Gastrocnemius medialis (tissue), 4 donors: ENCODE results near the gene MYH16. TPM values are rescaled to one million over a fixed set of nuclear protein-coding genes. Genes with fewer than 3 reads are reported as not detected.
"Not testable (repeated sequence)": the region's sequence is repeated elsewhere in the genome, so short reads cannot be mapped to it uniquely, and the experiment has no call there.

ENCODE experiments used
- ATAC-seq, 2 donors: fragments of 150-250 bp; one replicate each; pipeline ENCODE4 v1.9.1; 2016
- DNase-seq, 2 donors: peaks; one replicate each; pipeline ENCODE4 v3.0.0-alpha.2; 2019
- H3K27ac ChIP-seq, 4 donors: fragments of 200-600 bp; sonication (generic); 1 replicate in 1 of 4; 2 replicates in 3 of 4; pipeline ENCODE4 v1.5.1; 2016 to 2018; ENCODE audit warnings: mild to moderate bottlenecking in 2 of 4, moderate library complexity in 1 of 4
- H3K27me3 ChIP-seq, 3 donors: fragments of 200-600 bp; sonication (generic) in 2 of 3; 1 replicate in 1 of 3; 2 replicates in 2 of 3; pipeline versions ENCODE4 v1.5.1 to v1.6.0; 2016 to 2019; ENCODE audit warnings: mild to moderate bottlenecking in 1 of 3, moderate library complexity in 1 of 3
- H3K36me3 ChIP-seq, 2 donors: fragments of 200-600 bp; sonication (generic) in 1 of 2; one replicate each; pipeline ENCODE4 v1.5.1; 2017 to 2018
- H3K4me1 ChIP-seq, 2 donors: fragments of 200-600 bp; sonication (generic) in 1 of 2; one replicate each; pipeline ENCODE4 v1.5.1; 2016 to 2017; ENCODE audit warnings: mild to moderate bottlenecking in 2 of 2
- H3K4me3 ChIP-seq, 4 donors: fragments of 200-600 bp; sonication (generic) in 3 of 4; 1 replicate in 1 of 4; 2 replicates in 3 of 4; pipeline ENCODE4 v1.5.1; 2016 to 2019; ENCODE audit warnings: mild to moderate bottlenecking in 2 of 4
- H3K9me3 ChIP-seq, 3 donors: fragments of 200-600 bp; sonication (generic) in 2 of 3; 1 replicate in 1 of 3; 2 replicates in 2 of 3; pipeline ENCODE4 v1.5.1; 2016 to 2019
- POLR2A ChIP-seq, 2 donors: fragments of 450-650 bp; IDR thresholded peaks; one replicate each; pipeline ENCODE4 v1.6.1; 2017; ENCODE audit warnings: antibody characterized with exemption in 2 of 2, mild to moderate bottlenecking in 2 of 2, moderate library complexity in 2 of 2
- in situ Hi-C, 4 donors: fragments of 200-750 bp; cut with MboI; loops; one replicate each; pipeline versions ENCODE4 v1.15.0 to v1.8.0; 2017; ENCODE audit warnings: low sequenced_read_pairs in 4 of 4
- intact Hi-C: fragments of 100-400 bp; cut with DNase I; formaldehyde crosslinking; loops from one replicate; pipeline ENCODE4 v1.15.1; 2023; ENCODE audit warnings: low total_unique reads
- total RNA-seq, 4 donors: library from RNA; depleted of rRNA; stranded (reverse); fragments of >200 nt; gene quantifications; one replicate each; pipeline versions ENCODE4 v1.1.0 to v1.2.3, GENCODE V29; 2016
- TF ChIP-seq, protein P1 (sequence below), 5 experiments: fragments of 450-650 bp in 3 of 5; fragments of 200-600 bp in 2 of 5; sonication (generic) in 2 of 5; IDR thresholded peaks in 4 of 5; conservative IDR thresholded peaks in 1 of 5; 1 replicate in 4 of 5; 2 replicates in 1 of 5; pipeline ENCODE4 v1.5.1; 2016 to 2019; ENCODE audit warnings: antibody characterized with exemption in 5 of 5, mild to moderate bottlenecking in 3 of 5, moderate library complexity in 3 of 5

Gene MYH16
- total RNA-seq, 4 donors from 2014 or later: not detected

DNA sequence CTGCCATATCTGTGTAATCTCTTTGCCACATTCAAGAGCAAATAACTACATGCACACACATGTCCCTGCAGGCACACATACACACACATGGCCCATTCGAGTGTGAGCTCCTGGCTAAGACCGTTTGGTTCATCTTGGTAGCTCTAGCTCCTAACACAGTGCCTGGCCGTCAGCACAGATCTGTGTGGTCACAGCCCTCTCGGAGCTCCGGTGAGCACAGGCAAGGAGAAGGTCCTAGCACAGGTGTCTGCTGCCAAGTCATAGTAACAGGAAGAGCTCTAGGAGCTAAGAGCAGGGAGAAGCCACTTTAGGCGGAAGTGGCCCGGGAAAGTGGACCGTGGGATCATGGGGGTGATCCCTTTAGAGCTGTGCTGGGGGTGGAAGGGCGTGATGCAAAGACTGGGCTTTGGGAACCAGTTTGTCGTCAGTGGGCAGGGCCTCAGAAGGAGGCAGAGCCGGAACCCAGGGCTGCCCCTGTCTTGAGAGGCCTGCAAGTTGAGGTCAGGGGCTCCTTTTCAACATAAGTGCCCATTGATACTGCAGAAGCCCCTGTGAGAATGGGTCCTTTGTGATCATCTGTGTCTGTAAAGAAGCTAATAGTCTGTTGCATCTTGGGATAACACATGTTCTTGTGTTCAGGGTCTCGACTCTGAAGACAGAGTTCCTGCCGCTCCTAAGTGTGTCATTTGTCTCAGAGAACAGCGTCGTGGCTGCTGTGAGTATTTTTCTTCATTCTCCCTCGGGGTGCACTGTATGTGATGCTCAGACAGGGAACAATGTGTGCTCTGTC, 85.3 kb downstream of the MYH16 start:
- Histone ChIP-seq H3K4me1 (no peaks in the 10 kb centered on the region), H3K36me3 (peaks cover 0 to 93% of the 10 kb centered on the region in 2 donors), H3K4me3 (no peak overlapping the region), H3K9me3 (no peaks in the 10 kb centered on the region), H3K27me3 (no peaks in the 10 kb centered on the region), H3K27ac (no peak overlapping the region)
- intact Hi-C loops (no loop called here), in situ Hi-C loops (no loop called here)
- DNase-seq (no peak), ATAC-seq (no peak)
- TF ChIP-seq, protein P1, sequence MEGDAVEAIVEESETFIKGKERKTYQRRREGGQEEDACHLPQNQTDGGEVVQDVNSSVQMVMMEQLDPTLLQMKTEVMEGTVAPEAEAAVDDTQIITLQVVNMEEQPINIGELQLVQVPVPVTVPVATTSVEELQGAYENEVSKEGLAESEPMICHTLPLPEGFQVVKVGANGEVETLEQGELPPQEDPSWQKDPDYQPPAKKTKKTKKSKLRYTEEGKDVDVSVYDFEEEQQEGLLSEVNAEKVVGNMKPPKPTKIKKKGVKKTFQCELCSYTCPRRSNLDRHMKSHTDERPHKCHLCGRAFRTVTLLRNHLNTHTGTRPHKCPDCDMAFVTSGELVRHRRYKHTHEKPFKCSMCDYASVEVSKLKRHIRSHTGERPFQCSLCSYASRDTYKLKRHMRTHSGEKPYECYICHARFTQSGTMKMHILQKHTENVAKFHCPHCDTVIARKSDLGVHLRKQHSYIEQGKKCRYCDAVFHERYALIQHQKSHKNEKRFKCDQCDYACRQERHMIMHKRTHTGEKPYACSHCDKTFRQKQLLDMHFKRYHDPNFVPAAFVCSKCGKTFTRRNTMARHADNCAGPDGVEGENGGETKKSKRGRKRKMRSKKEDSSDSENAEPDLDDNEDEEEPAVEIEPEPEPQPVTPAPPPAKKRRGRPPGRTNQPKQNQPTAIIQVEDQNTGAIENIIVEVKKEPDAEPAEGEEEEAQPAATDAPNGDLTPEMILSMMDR (IDR thresholded peaks at IDR 0.05 in 4 of 5, conservative IDR thresholded peaks at IDR 0.05 in 1 of 5): no peak
- no peak for TF ChIP-seq POLR2A (IDR thresholded peaks at IDR 0.05)

DNA sequence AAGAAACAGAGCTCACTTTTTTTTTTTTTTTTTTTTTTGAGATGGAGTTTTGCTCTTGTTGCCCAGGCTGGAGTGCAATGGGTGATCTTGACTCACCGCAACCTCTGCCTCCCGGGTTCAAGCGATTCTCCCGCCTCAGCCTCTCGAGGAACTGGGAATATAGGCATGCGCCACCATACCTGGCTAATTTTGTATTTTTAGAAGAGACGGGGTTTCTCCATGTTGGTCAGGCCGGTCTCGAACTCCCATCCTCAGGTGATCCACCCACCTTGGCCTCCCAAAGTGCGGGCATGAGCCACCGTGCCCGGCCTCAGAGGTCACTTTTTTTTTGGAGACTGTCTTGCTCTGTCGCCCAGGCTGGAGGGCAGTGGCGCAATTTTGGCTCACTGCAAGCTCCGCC, 85.9 kb downstream of the MYH16 start:
- H3K36me3 ChIP-seq: peaks cover 0 to 93% of the 10 kb centered on the region in 2 donors
- in situ Hi-C loops, DNase-seq, H3K4me3 ChIP-seq, H3K9me3 ChIP-seq, H3K27ac ChIP-seq, intact Hi-C loops, ATAC-seq, H3K4me1 ChIP-seq, H3K27me3 ChIP-seq: not testable (repeated sequence)

DNA sequence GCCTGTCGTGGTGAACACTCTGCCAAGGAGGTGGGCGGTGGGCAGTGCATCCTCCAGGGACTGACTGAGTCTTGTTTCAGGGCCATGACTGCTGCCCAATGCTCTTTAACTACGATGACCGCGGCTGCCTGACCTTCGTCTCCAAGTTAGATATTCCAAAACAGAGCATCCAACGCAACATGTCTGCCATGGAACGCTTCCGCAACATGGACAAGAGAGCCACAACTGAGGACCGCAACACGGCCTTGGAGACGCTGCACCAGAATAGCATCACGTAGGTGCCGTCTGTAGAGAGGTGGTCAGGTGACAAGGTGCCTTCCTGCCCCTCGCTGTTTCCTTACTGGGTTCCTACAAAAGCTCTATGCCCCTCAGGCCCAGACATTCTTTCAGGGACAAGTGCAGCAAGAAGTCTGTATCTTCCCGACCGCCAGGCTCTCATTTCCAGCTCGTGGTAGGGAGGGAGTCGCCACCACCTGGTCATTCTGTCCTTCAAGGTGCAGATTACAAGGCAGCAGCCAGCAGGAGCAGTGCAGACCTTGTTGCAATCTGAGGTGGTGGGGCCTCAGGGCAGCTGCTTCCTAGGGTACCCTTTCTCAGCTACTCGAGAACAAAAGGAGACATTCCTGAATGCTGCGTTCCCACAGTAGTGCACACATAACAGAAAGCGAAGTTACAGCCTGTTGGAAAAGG, 87.0 kb downstream of the MYH16 start:
- H3K27ac ChIP-seq: no peak overlapping the region
- no peak overlapping the region for H3K4me3 ChIP-seq
- H3K36me3 ChIP-seq: peaks cover 0 to 93% of the 10 kb centered on the region in 2 donors
- no peaks in the 10 kb centered on the region for H3K27me3 ChIP-seq
- ATAC-seq (no peak), DNase-seq (no peak)
- H3K9me3 ChIP-seq: no peaks in the 10 kb centered on the region
- H3K4me1 ChIP-seq: no peaks in the 10 kb centered on the region
- in situ Hi-C loops: loop anchor here in 1 of 4 donors (10.0 kb wide), 1 partner anchor 55 kb away; no protein-coding TSS in a partner anchor
- intact Hi-C loops: no loop called here
- TF ChIP-seq, protein P1 (IDR thresholded peaks at IDR 0.05 in 4 of 5, conservative IDR thresholded peaks at IDR 0.05 in 1 of 5): no peak
- no peak for TF ChIP-seq POLR2A (IDR thresholded peaks at IDR 0.05)

Other genes starting within 250 kb of the MYH16 start
- 10 to 100 TPM; 15.4 to 44.8 (median 18.3) TPM for gene SMURF1, start 128.7 kb upstream of the MYH16 start, total RNA-seq
- not detected for gene KPNA7, start 64.7 kb upstream of the MYH16 start, total RNA-seq
- gene ARPC1A, start 53.1 kb downstream of the MYH16 start, total RNA-seq: 10 to 100 TPM; 37.0 to 58.8 (median 44.1) TPM
- 10 to 100 TPM; 24.7 to 38.7 (median 30.8) TPM for gene ARPC1B, start 101.9 kb downstream of the MYH16 start, total RNA-seq
- 100 to 1,000 TPM in 3 of 4 donors, 10 to 100 TPM in 1; 81.7 to 258 (median 198) TPM for gene PDAP1, start 135.8 kb downstream of the MYH16 start, total RNA-seq
- 10 to 100 TPM; 23.3 to 46.8 (median 28.0) TPM for gene BUD31, start 136.1 kb downstream of the MYH16 start, total RNA-seq
- 10 to 100 TPM in 2 of 4 donors, 1 to 10 TPM in 2; 7.8 to 14.1 (median 10.9) TPM for gene PTCD1, start 166.0 kb downstream of the MYH16 start, total RNA-seq
- 10 to 100 TPM; 21.4 to 40.4 (median 26.1) TPM for gene CPSF4, start 166.1 kb downstream of the MYH16 start, total RNA-seq
- 1,000 to 10,000 TPM; 2,310 to 4,128 (median 2,801) TPM for gene ATP5MF, start 193.3 kb downstream of the MYH16 start, total RNA-seq
- 1 to 10 TPM; 1.2 to 2.8 (median 1.4) TPM for gene ZNF789, start 200.1 kb downstream of the MYH16 start, total RNA-seq
- 10 to 100 TPM; 14.2 to 19.2 (median 15.7) TPM for gene ZNF394, start 227.4 kb downstream of the MYH16 start, total RNA-seq
- gene ZKSCAN5, start 231.8 kb downstream of the MYH16 start, total RNA-seq: 10 to 100 TPM in 3 of 4 donors, 1 to 10 TPM in 1; 7.3 to 12.3 (median 10.5) TPM